ENCODE data around the gene GATAD2B.
"Not testable (repeated sequence)": the region's sequence is repeated elsewhere in the genome, so short reads cannot be mapped to it uniquely, and the experiment has no call there.

Gene GATAD2B

GRCh38 chr1:153778051-153778823 is 144.5 kb downstream of the GATAD2B start:
- no peak for DNase-seq (ENCODE audit: low spot score)

DNA sequence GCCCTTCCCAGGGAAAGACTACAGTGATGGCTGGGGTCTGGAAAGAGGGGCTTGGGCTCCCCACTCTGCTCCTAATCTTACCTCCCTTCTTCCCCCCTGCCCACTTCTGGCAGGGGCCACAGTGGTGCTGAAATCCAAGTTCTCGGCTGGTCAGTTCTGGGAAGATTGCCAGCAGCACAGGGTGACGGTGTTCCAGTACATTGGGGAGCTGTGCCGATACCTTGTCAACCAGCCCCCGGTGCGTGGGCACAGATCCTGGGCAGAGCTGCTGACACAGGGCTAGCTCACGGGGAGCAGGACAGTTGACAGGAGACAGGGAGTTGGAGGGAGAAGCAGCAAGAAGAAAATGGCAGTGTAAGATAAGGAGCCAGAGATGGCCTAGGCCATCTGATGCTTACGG is 145.1 kb downstream of the GATAD2B start:
- DNase-seq (ENCODE audit: low spot score) = no peak

GRCh38 chr1:153776845-153777370 is 145.9 kb downstream of the GATAD2B start:
- no peak for DNase-seq (ENCODE audit: low spot score)

DNA sequence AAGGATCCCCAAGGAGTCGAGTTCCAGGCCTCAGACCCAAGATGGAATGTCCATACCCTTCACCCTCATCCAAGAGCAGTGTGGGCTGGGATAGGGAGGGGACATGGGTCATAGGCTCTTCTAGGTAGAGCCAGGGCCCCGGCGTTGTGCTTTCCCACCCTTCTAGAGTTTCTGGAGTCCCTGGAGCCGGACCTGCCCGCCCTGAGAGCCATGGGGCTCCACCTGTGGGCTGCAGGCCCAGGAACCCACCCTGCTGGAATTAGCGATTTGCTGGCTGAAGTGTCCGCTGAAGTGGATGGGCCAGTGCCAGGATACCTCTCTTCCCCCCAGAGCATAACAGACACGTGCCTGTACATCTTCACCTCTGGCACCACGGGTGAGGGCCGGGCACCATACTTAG is 146.4 kb downstream of the GATAD2B start:
- DNase-seq (ENCODE audit: low spot score) = no peak

GRCh38 chr1:153775458-153776327 is 147.1 kb downstream of the GATAD2B start:
- DNase-seq (ENCODE audit: low spot score) = no peak

DNA sequence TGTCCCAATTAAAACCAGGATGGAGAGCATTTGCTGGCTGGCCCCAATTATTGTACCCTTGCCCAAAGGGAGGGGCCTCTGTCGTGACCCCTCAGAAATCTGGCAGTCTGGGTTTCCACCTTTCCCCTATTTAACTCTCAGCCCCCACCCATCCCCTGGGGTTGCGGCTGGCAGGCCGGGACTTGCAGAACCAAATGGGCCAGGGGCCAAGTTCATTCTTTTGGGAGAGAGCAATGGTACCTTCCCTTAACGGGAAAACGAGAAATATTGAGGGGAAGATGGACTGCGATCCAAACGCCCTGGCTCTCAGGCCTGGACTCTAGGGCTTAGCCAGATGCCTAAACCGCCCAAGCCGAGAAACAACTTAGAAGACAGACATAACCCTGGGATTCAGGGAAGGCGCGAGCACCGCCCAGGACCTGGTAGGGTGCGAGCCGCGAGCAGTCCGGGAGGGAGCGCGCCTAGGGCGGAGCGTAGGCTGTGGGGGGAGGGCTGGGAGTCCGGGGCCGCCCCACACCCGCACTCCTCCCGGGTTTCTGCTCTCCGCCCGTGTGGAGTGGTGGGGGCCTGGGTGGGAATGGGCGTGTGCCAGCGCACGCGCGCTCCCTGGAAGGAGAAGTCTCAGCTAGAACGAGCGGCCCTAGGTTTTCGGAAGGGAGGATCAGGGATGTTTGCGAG is 147.9 kb downstream of the GATAD2B start, which contains the start of gene SLC27A3:
Gene SLC27A3, plus strand, starts transcription at position 628 of the 678 bp plus-strand sequence. CDS start 91 bp downstream, outside the sequence.
- peak; percentile 31 for DNase-seq (ENCODE audit: low spot score)

DNA sequence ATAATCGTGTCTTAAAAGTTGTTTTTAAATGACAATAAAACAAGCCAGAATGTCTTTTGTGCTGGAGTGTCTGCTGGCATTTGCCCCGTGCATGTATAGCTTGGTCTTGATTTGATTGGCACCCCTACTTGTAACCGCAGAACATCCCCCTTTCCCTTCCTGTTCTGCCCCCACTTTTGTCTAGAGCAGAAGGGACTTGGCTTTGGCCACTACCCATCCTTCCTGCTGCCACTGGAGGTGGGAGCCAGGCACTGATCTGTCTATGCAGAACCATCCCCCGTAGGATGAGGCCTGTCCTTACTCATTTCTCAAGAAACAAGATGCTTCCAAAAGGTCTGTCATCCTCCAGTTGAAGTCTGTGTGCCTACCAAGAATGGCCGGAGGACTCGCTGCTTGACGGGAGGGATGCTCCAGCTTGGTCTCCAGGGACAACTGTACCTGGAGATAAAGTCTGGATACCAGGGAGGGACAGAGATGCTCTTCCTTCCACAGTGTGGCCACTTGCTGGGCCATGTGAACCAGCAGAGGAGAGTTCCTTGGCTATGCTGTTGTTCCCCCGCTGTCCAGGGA is 148.7 kb downstream of the GATAD2B start:
- no peak for DNase-seq (ENCODE audit: low spot score)

- peak; percentile 56 for DNase-seq (ENCODE audit: low spot score)
Observed at GRCh38 chr1:153773096-153773921, 149.5 kb downstream of the GATAD2B start.

DNA sequence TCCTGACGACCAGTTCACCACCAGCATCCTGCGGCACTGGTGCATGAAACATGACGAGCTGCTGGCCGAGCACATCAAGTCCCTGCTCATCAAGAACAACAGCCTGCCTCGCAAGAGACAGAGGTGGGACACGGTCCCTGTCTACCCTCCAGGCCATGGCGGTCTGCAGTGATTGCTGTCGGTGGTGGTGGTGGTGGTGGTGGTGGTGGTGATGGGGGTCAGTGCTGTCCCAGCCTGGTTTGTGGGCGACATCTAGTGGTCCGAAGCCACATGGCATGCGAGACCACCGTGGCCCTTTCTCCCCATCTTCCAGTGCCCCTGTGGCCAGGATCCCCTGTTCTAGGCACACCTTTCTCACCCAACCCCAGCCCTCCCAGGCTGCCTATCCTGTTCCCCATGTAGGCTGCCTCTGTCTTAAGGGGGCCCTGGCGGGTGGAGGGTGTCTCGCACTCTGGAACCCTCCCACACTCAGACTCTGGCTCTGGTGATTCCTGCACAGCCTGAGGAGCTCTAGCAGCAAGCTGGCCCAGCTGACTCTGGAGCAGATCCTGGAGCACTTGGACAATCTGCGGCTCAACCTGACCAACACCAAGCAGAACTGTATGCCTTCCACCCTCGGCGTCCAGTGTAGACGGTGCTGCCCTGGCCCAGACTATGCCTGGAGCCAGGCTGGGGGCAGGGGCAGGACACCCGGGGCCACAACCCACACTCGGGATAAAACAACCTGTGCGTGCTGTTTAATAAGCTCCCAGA is 150.8 kb downstream of the GATAD2B start:
- no peak for DNase-seq (ENCODE audit: low spot score)

GRCh38 chr1:153771261-153771660 is 151.5 kb downstream of the GATAD2B start:
- no peak for DNase-seq (ENCODE audit: low spot score)

DNA sequence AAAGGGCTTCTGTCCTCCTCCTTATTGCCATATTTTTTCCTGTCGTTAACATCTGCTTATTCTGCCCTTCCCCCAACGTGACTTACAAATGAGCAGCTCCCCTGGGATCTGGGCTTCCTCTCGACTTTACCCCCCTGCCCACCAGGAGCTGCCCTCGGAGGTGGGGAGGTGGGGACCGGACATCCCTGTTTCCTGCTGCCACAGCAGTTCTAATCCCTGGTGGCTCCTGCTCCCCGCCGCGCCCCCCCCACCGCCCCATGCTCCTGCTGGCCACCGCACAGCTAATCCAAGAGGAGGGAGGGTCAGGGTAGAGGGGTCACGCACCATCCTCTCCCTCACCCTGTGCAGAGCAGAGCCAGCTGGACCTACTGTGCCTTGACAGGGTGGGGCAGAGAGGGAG is 152.0 kb downstream of the GATAD2B start:
- no peak for DNase-seq (ENCODE audit: low spot score)

- DNase-seq (ENCODE audit: low spot score) = no peak
Observed at GRCh38 chr1:153769221-153769620, 153.6 kb downstream of the GATAD2B start.

DNA sequence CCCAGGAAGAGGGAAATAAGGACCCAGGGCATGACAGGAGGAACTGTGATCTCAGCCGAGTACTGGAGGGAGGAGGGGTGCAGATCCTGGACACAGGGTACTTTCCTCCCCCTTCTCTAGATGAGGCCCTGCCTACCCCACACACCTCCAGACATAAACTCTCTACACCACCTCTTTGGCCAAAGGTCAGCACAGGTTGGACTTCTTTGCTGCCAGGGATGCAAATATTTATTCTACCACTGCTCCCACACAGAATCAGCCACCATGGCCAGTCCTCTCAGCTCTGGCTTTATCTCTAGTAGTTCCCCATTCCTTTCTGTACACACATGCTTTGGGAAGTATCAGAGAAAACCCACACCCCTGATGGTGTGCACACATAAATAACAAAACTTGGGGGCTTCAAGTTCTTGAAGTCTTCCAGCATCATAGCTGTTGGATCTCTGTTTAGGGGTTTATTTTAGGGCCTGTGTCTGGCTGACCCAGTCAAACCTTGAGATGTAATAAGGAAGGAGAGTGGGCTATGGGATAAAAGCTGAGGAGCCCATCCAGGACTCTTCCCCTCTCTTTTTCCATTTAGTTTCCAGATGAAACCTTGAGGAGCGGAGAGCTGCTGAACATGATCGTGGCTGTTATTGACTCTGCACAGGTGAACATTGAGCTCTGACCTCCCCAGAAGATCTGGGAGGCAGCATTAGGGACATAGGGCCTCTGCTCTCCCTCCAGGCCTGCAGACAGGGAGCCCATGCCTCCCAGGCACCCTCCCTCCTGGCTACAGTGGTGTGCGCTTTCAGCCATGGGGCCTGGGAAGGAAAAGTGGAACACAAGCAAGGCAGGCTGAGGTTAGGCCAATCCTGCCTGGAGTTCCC is 154.2 kb downstream of the GATAD2B start:
- no peak for DNase-seq (ENCODE audit: low spot score)

DNA sequence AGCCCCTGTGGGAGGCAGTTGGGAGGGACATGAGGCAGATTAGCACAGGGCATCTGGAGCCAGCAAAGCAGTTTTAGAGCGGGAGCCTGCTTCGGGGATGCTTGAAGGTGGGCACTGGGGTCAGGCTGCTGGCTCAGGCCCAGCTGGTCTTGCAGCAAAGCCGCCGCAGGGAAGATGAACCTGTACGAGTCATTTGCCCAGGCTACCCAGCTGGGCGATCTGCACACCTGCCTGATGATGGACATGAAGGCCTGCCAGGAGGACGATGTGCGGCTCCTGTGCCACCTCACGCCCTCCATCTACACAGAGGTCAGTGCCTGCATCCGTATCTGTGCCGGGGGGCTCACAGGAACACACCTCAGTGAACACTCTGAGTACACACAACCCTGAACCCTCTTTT is 155.3 kb downstream of the GATAD2B start:
- DNase-seq (ENCODE audit: low spot score) = no peak

DNA sequence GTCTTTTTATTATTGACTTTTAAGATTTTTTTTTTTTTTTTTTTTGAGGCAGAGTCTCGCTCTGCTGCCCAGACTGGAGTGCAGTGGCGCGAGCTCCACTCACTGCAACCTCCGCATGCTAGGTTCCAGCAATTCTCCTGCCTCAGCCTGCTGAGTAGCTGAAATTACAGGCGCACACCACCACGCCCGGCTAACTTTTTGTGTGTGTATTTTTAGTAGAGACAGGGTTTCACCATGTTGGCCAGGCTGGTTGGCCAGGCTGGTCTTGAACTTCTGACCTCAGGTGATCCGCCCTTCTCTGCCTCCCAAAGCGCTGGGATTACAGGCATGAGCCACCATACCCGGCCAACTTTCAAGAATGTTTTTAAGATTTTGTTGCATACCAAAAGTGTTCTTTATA is 156.1 kb downstream of the GATAD2B start:
- not testable (repeated sequence) for DNase-seq (ENCODE audit: low spot score)

DNA sequence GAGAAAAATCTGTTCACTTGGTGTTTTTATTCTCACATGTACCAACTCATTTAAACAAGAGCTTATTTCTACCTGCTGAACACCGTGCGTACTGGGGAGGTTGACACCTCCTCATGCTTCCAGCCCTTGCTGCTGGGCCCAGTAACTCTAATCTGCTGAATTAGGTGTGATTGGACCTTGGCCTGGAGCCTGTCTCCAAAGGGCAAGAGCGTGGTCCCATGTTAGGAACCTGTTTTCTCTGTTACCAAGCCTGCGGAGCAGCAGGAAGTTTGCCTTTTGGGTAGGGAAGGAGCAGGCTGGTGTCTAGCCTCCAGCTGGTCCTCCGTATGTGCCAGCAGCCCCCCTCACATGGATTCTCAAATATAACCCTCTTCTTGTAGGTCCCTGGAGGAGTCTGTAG is 158.5 kb downstream of the GATAD2B start:
- DNase-seq (ENCODE audit: low spot score) = no peak

- peak; percentile 79 for DNase-seq (ENCODE audit: low spot score)
Observed at GRCh38 chr1:153763365-153764225, 159.2 kb downstream of the GATAD2B start.

- DNase-seq (ENCODE audit: low spot score) = no peak
Observed at GRCh38 chr1:153760440-153760839, 162.3 kb downstream of the GATAD2B start.
